Keratinocyte (primary cell): ENCODE results near the gene PRSS33. TPM values are rescaled to one million over a fixed set of nuclear protein-coding genes. Genes with fewer than 3 reads are reported as not detected.

Experiments
- DNase-seq: peaks from one replicate; pipeline ENCODE4 v3.0.0-alpha.2; 2011; ENCODE audit warnings: low read depth, missing footprints, low spot score
- FAIRE-seq: peaks from 2 replicates; lab custom pipeline; 2011; peaks lifted over from hg19 to GRCh38; lab: Jason Lieb, UNC
- H2AFZ ChIP-seq: 2 replicates; pipeline ENCODE4 v1.6.0; 2012; ENCODE audit warnings: low read length, control low read depth, inconsistent platforms; ENCODE audit not compliant: control insufficient read depth
- H3K27ac ChIP-seq: 2 replicates; pipeline ENCODE4 v1.5.1; 2011; ENCODE audit warnings: low read length; ENCODE audit not compliant: control insufficient read depth, insufficient read depth
- H3K27me3 ChIP-seq: 3 replicates; pipeline ENCODE4 v1.6.0; 2011; ENCODE audit warnings: low read length; ENCODE audit not compliant: control insufficient read depth, insufficient read depth; ENCODE audit errors: extremely low read depth
- H3K36me3 ChIP-seq, 2 experiments: 2 replicates in 1 of 2; 3 replicates in 1 of 2; pipeline ENCODE4 v1.5.1; 2011; ENCODE audit warnings: low read length in 2 of 2, mild to moderate bottlenecking in 1 of 2; ENCODE audit not compliant: control insufficient read depth in 2 of 2, insufficient read depth in 2 of 2; ENCODE audit errors: extremely low read depth in 1 of 2
- H3K4me1 ChIP-seq: 3 replicates; pipeline ENCODE4 v1.5.1; 2011; ENCODE audit warnings: low read length; ENCODE audit not compliant: control insufficient read depth, insufficient read depth; ENCODE audit errors: extremely low read depth
- H3K4me2 ChIP-seq: 3 replicates; pipeline ENCODE4 v1.6.0; 2011; ENCODE audit warnings: low read depth, low read length; ENCODE audit not compliant: control insufficient read depth, insufficient read depth; ENCODE audit errors: extremely low read depth
- H3K4me3 ChIP-seq, 3 experiments: fragments of 200-600 bp in 1 of 3; sonication (generic) in 1 of 3; 2 replicates in 2 of 3; 3 replicates in 1 of 3; pipeline ENCODE4 v1.5.1; 2011 to 2016; ENCODE audit warnings: low read length in 3 of 3, mild to moderate bottlenecking in 3 of 3, control low read depth in 2 of 3, inconsistent platforms in 1 of 3, low read depth in 1 of 3, mixed read lengths in 1 of 3, mixed run types in 1 of 3, moderate library complexity in 1 of 3; ENCODE audit not compliant: control insufficient read depth in 2 of 3, insufficient read depth in 2 of 3; ENCODE audit errors: extremely low read depth in 1 of 3
- H3K79me2 ChIP-seq: 2 replicates; pipeline ENCODE4 v1.6.0; 2012; ENCODE audit warnings: low read length; ENCODE audit not compliant: control insufficient read depth, insufficient read depth
- H3K9ac ChIP-seq: 3 replicates; pipeline ENCODE4 v1.6.0; 2011; ENCODE audit warnings: low read length; ENCODE audit not compliant: control insufficient read depth, insufficient read depth; ENCODE audit errors: extremely low read depth
- H3K9me1 ChIP-seq: 3 replicates; pipeline ENCODE4 v1.6.0; 2011; ENCODE audit warnings: low read length; ENCODE audit not compliant: control insufficient read depth, insufficient read depth; ENCODE audit errors: extremely low read depth
- H3K9me3 ChIP-seq: 2 replicates; pipeline ENCODE4 v1.5.1; 2012; ENCODE audit warnings: low read depth, low read length; ENCODE audit not compliant: control insufficient read depth
- H4K20me1 ChIP-seq: 3 replicates; pipeline ENCODE4 v1.6.0; 2011; ENCODE audit warnings: low read length; ENCODE audit not compliant: control insufficient read depth, insufficient read depth; ENCODE audit errors: extremely low read depth
- CTCF ChIP-seq, 3 experiments: IDR thresholded peaks in 1 of 3; conservative IDR thresholded peaks in 1 of 3; optimal IDR thresholded peaks in 1 of 3; 2 replicates in 2 of 3; 3 replicates in 1 of 3; pipeline versions ENCODE3 to v1.5.1; 2011; ENCODE audit warnings: low read length in 3 of 3, mild to moderate bottlenecking in 3 of 3, moderate library complexity in 2 of 3, control low read depth in 1 of 3, inconsistent platforms in 1 of 3; ENCODE audit not compliant: insufficient read depth in 2 of 3; ENCODE audit errors: extremely low read depth in 1 of 3
- EZH2 ChIP-seq: IDR thresholded peaks from one replicate; pipeline ENCODE4 v1.6.1; 2012; ENCODE audit warnings: inconsistent platforms, mild to moderate bottlenecking, low read length, moderate library complexity
- dilution Hi-C: fragments of 300-500 bp; cut with MboI; formaldehyde crosslinking; loops from one replicate; pipeline ENCODE4 v1.7.0; 2020; ENCODE audit warnings: low sequenced_read_pairs; ENCODE audit not compliant: extremely low pct_ligation_motif_present
- polyA plus RNA-seq, 5 experiments: library from polyadenylated mRNA; depleted of rRNA in 3 of 5; stranded (reverse) in 3 of 5; stranded (forward) in 1 of 5; unstranded in 1 of 5; fragments of >200 nt; gene quantifications; 1 replicate in 1 of 5; 2 replicates in 3 of 5; 3 replicates in 1 of 5; pipeline versions ENCODE4 v1.2.1 to v1.2.3, GENCODE V29; 2011 to 2012; ENCODE audit warnings: missing spikeins in 2 of 5, low read depth in 1 of 5, low replicate concordance in 1 of 5

PRSS33 gene
- polyA plus RNA-seq, 1 donor (not counting 4 experiments of a cell fraction or from before 2014, with no cell fraction given), result not detected

DNA sequence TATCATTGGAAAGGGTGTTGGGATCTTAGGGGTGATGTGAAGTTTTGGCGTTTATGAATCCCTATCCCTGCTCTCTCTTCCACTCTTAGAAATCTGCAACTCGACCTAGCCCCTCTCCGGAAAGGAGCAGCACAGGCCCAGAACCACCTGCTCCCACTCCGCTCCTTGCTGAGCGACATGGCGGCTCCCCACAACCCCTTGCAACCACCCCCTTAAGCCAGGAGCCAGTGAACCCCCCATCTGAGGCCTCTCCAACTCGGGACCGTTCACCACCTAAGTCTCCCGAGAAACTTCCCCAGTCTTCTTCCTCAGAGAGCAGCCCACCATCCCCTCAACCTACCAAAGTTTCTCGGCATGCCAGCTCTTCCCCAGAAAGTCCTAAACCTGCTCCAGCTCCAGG, 25.9 kb downstream of the PRSS33 start:
- no peak overlapping the region for H3K4me3 ChIP-seq
- no peaks in the 10 kb centered on the region for H3K27me3 ChIP-seq
- H2AFZ ChIP-seq, result no peak overlapping the region
- no peak for FAIRE-seq
- no peaks in the 10 kb centered on the region for H3K9me3 ChIP-seq
- peaks cover 94% of the 10 kb centered on the region for H3K79me2 ChIP-seq
- H3K36me3 ChIP-seq, result peaks cover 62 to 97% of the 10 kb centered on the region in 2 experiments
- no peak overlapping the region for H3K27ac ChIP-seq
- no peak for DNase-seq
- peaks cover 4% of the 10 kb centered on the region for H3K9me1 ChIP-seq
- no peak for TF ChIP-seq CTCF (optimal IDR thresholded peaks at IDR 0.05 in 1 of 3, IDR thresholded peaks at IDR 0.05 in 1 of 3, conservative IDR thresholded peaks at IDR 0.05 in 1 of 3; ENCODE audit: extremely low read depth in 1 of 3, insufficient read depth in 2 of 3, low read length in 3 of 3)
- TF ChIP-seq EZH2, result no peak
- dilution Hi-C loops, result no loop called here
- peaks cover 36% of the 10 kb centered on the region for H4K20me1 ChIP-seq
- no peaks in the 10 kb centered on the region for H3K4me1 ChIP-seq
- H3K4me2 ChIP-seq, result no peak overlapping the region
- no peak overlapping the region for H3K9ac ChIP-seq

DNA sequence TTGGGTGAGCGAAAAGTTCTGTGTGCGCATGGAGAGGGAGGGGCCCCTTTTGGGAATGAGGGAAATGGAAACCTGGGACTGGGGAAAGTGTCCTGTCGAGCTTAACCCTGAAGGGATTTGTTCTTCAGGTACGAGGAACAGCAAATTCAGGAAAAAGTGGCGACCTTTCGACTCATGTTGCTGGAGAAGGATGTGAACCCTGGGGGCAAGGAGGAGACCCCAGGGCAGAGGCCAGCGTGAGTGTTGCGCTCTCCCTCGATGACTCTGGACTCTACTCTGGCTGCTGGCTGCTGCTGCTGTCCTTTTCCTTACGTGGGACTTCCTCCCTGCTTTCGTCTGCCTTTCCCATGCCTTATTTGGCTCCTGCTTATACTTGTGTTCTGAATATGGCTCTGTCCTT, 30.0 kb downstream of the PRSS33 start:
- TF ChIP-seq EZH2 (no peak), CTCF (optimal IDR thresholded peaks at IDR 0.05 in 1 of 3, IDR thresholded peaks at IDR 0.05 in 1 of 3, conservative IDR thresholded peaks at IDR 0.05 in 1 of 3; ENCODE audit: extremely low read depth in 1 of 3, insufficient read depth in 2 of 3, low read length in 3 of 3) (no peak)
- Histone ChIP-seq H3K4me1 (peaks cover 15% of the 10 kb centered on the region), H3K27ac (no peak overlapping the region), H3K27me3 (no peaks in the 10 kb centered on the region), H2AFZ (no peak overlapping the region), H3K79me2 (peaks cover 91% of the 10 kb centered on the region), H3K9ac (no peak overlapping the region), H3K4me2 (no peak overlapping the region), H3K9me3 (no peaks in the 10 kb centered on the region), H3K9me1 (peaks cover 6% of the 10 kb centered on the region), H4K20me1 (peaks cover 56% of the 10 kb centered on the region), H3K4me3 (no peak overlapping the region), H3K36me3 (peaks cover 37 to 62% of the 10 kb centered on the region in 2 experiments)
- no peak for FAIRE-seq
- dilution Hi-C loops, result no loop called here
- no peak for DNase-seq
